Measurements from ENCODE around the gene C1orf50.
A peak's percentile ranks its signal among the peaks of the same experiment; 100 is the strongest.
"Not testable (repeated sequence)": the region's sequence is repeated elsewhere in the genome, so short reads cannot be mapped to it uniquely, and the experiment has no call there.

The C1orf50 gene

DNA sequence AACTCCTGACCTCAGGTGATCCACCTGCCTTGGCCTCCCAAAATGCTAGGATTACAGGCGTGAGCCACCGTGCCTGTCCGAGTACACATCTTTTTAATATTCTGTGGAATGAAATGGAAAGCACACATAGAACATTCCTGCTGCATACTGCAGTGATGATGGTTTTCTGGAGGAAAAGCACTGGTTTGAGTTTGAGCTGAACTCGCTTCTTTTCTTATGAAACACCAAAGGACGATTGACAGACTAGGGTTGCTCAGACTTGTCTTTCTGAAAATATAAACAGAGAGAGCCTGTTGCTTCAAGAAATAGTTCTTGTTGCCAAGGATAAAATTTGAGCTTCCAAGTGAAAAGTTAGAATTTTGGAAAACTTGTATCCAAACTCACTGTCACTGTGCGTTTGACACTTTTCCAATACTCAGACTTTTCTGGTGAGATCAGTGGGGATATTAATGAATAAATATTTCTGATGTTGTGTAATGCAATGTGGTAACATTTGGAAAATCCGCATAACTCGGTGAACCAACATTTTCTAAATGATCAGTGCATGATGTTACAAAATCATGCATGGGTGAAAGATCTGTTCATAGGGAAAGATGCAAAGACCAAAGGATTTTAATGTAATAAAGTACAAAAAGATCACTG lies 34.9 kb downstream of the C1orf50 start:
- DNase-seq (ENCODE audit: low spot score), result no peak

GRCh38 chr1:42806171-42806570 lies 39.1 kb downstream of the C1orf50 start:
- DNase-seq (ENCODE audit: low spot score), result no peak

DNA sequence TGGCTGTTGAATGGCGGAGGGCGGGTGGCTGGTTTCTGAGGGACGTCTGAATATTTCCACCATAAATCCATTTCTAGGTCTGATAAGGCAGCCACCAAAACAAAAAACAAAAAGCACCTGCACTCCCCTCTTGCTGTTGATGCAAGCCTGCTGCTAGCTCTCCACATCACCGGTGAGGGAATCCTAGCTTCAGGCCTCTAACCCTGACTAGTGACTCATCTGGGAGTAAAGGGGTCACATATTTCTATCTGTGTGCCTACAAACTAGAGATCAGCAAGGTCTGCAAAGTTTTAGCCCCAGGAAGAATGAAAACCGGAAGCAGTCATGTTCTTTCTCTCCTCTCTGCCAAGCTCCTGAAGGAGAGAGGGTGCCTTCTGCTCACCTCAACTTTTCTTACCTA lies 39.5 kb downstream of the C1orf50 start:
- DNase-seq (ENCODE audit: low spot score), result no peak

GRCh38 chr1:42807056-42807668 lies 40.1 kb downstream of the C1orf50 start:
- no peak for DNase-seq (ENCODE audit: low spot score)

GRCh38 chr1:42814815-42815214 lies 47.8 kb downstream of the C1orf50 start:
- DNase-seq (ENCODE audit: low spot score), result not testable (repeated sequence)

GRCh38 chr1:42815941-42816584 lies 49.0 kb downstream of the C1orf50 start:
- DNase-seq (ENCODE audit: low spot score), result no peak

DNA sequence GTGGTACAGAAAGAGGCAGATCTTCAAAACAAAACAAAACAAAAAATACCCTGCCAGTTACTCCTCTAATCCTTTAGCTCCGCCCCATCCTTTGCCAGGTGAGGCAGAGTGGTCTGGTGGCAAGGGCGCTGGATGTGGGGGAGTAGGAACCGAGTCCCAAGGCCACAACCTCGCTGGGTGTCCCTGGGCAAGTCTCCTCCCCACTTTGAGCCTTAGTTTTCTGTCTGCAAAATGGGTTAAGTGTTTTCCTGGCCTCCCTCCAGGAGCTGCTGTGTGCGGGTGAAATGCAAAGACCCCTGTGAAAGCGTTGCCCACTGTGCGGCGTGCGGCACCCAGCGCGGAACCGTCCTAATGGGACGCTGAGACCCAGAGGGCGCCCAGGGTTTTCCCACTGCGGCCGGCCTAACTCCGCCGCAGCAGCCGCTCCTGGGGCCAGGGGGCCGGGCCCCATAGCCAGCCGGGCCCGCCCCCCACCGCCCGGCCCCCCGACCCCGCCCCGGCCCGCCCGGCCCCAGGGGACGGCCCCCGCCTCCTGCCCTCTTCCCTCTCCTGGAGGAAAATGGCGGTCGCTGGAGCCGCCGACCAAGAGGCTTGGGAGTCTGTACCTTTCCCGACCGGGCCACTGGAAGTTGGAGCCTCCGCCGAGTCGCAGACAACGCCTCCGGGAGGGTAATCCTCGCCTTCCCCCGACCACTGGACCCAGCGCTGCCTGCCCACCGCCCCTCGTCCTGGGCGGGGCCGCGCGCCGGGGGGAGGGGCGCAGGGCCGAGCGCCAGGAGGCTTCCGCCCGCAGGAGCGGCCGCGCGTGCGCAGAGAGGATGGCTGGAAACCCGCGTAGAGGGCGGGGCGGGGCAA lies 49.8 kb downstream of the C1orf50 start, which contains the start of the genes ERMAP and SVBP:
TSS of gene ERMAP (plus strand) at position 538 of the 855 bp plus-strand sequence. CDS start 13,327 bp downstream, outside the sequence.
TSS of gene SVBP (minus strand) at position 813 of the 855 bp plus-strand sequence. CDS start 853 bp downstream, outside the sequence.
- DNase-seq (ENCODE audit: low spot score), result peak; percentile 67

DNA sequence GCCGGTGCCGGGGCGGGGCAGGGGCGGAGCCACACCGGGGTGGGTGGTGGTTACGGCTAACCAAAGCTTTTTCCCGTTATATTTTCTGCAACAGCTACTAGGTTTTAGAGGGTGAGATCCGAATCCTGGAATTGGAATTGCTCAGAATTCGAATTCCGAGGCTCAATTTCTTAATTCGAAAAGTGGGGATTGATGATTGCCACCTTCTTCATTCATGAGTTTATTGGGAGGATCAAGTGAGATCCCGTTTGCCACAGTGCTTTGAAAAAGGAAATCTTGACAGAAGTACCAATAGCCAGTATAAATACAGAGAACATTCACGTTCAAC lies 50.4 kb downstream of the C1orf50 start:
- peak; percentile 86 for DNase-seq (ENCODE audit: low spot score)

DNA sequence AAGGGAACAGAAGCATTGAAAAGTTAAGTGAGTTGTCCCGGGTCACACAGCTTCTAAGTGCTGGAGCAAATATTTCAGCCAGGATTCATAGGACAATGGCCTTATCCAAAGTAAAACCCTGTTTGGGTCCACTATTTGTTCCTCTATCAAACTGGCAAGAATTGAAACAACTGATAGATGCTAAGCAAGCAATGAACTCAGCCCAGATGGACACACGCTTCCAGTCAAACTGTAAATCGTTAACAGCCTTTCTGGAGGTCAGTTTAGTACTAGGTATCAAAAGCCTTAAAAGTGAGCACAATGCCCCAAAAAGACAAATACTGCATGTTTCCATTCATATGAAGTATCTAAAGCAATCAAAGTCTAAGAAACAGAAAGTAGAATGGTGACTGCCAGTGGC lies 50.9 kb downstream of the C1orf50 start:
- no peak for DNase-seq (ENCODE audit: low spot score)

- no peak for DNase-seq (ENCODE audit: low spot score)
Observed at GRCh38 chr1:42820813-42821212, 53.8 kb downstream of the C1orf50 start.

DNA sequence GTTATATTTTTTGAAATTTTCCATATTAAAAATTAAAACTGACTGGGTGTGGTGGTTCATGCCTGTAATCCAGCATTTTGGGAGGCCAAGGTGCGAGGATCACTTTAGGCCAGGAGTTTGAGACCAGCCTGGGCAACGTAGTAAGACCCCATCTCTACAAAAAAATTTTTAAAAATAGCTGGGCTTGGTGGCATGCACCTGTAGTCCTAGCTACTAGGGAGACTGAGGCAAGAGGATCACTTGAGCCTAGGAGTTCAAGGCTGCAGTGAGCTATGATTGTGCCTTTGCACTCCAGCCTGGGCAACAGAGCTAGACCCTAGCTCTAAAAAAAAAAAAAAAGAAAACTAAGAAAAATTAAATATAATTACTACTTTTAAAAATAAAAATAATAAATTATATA lies 54.6 kb downstream of the C1orf50 start:
- DNase-seq (ENCODE audit: low spot score), result no peak

- no peak for DNase-seq (ENCODE audit: low spot score)
Observed at GRCh38 chr1:42822800-42823392, 55.8 kb downstream of the C1orf50 start.

DNA sequence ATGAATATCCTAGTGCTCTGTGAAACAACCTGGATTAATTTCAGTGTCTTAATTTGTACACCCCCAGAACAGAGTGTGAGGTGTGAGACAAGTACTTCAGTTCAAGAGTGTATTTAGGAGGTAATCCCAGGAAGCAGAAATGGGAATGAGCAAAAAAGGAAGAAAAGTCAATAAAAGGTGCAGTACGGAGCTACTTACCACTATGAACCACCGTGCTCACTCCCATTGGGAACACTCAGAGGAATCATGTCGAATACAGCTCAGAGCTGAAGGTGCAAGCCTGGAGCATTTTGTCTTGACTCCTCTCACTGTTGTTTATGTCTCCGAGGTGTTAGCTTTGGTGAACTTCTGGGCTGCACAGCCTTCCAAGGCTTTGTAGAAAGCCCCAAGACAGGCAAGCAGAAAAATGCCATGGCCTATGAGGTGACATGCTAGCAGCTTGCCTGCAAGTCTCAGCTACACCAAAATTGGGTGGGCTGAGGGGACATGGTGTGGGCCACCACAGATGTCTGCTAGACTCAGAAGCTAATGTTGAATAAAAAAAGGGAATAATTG lies 57.5 kb downstream of the C1orf50 start:
- DNase-seq (ENCODE audit: low spot score), result no peak

- DNase-seq (ENCODE audit: low spot score), result no peak
Observed at GRCh38 chr1:42825036-42825851, 58.2 kb downstream of the C1orf50 start.
